Progenitor cell of endocrine pancreas (in vitro differentiated cells): ENCODE results near the gene DDX23. TPM values are rescaled to one million over a fixed set of nuclear protein-coding genes. Genes with fewer than 3 reads are reported as not detected.

Source experiments
- DNase-seq: peaks from one replicate; pipeline ENCODE4 v3.0.0; 2021; ENCODE audit warnings: low spot score; ENCODE audit not compliant: unreplicated experiment
- H3K27ac Mint-ChIP-seq: 2 replicates; pipeline ENCODE4 v1.8.0; 2021; ENCODE audit warnings: mild to moderate bottlenecking, moderate library complexity, mixed read lengths
- H3K27me3 Mint-ChIP-seq: 2 replicates; pipeline ENCODE4 v1.8.0; 2021; ENCODE audit warnings: mixed read lengths
- H3K36me3 Mint-ChIP-seq: 2 replicates; pipeline ENCODE4 v1.8.0; 2022; ENCODE audit warnings: mixed read lengths; ENCODE audit not compliant: insufficient read depth
- H3K4me1 Mint-ChIP-seq: 2 replicates; pipeline ENCODE4 v1.8.0; 2021; ENCODE audit warnings: low read depth, mixed read lengths
- H3K4me3 Mint-ChIP-seq: 2 replicates; pipeline ENCODE4 v1.8.0; 2021; ENCODE audit warnings: low read depth, mild to moderate bottlenecking, moderate library complexity, mixed read lengths
- H3K9me3 Mint-ChIP-seq: 2 replicates; pipeline ENCODE4 v1.8.0; 2021; ENCODE audit warnings: low read depth, mixed read lengths
- CTCF ChIP-seq: fragments of 200-600 bp; sonication (generic); IDR thresholded peaks from one replicate; pipeline ENCODE4 v1.5.0; 2021; ENCODE audit warnings: antibody characterized with exemption, mild to moderate bottlenecking; ENCODE audit not compliant: unreplicated experiment
- total RNA-seq: library from RNA; stranded (reverse); gene quantifications from 2 replicates; pipeline ENCODE4 v1.2.1, GENCODE V29; 2021

Gene DDX23
- total RNA-seq, 1 donor from 2014 or later: 129 TPM

- Mint-ChIP-seq H3K9me3 (no peaks in the 10 kb centered on the region), H3K4me3 (no peak overlapping the region), H3K27me3 (no peaks in the 10 kb centered on the region), H3K4me1 (no peaks in the 10 kb centered on the region), H3K36me3 (peaks cover 24% of the 10 kb centered on the region), H3K27ac (no peak overlapping the region)
- no peak for TF ChIP-seq CTCF
- no peak for DNase-seq
Measured at GRCh38 chr12:48831257-48831656, 20.7 kb downstream of the DDX23 start.

GRCh38 chr12:48828841-48829575 is 23.0 kb downstream of the DDX23 start:
- no peak for DNase-seq
- H3K9me3 Mint-ChIP-seq: no peaks in the 10 kb centered on the region
- peaks cover 21% of the 10 kb centered on the region for H3K36me3 Mint-ChIP-seq
- no peaks in the 10 kb centered on the region for H3K4me1 Mint-ChIP-seq
- no peak for TF ChIP-seq CTCF
- no peaks in the 10 kb centered on the region for H3K27me3 Mint-ChIP-seq
- H3K27ac Mint-ChIP-seq: peak overlapping the region; percentile 79
- no peak overlapping the region for H3K4me3 Mint-ChIP-seq

- H3K36me3 Mint-ChIP-seq: peaks cover 20% of the 10 kb centered on the region
Measured at GRCh38 chr12:48828293-48828692, 23.7 kb downstream of the DDX23 start.

GRCh38 chr12:48827513-48828096 is 24.4 kb downstream of the DDX23 start:
- Mint-ChIP-seq H3K4me3 (no peak overlapping the region), H3K4me1 (no peaks in the 10 kb centered on the region), H3K27ac (no peak overlapping the region), H3K9me3 (no peaks in the 10 kb centered on the region), H3K36me3 (peaks cover 18% of the 10 kb centered on the region), H3K27me3 (no peaks in the 10 kb centered on the region)
- TF ChIP-seq CTCF: no peak
- no peak for DNase-seq

More at GRCh38 chr12:48828293-48828692, 23.7 kb downstream of the DDX23 start:
- no peak for TF ChIP-seq CTCF
- Mint-ChIP-seq H3K4me3 (no peak overlapping the region), H3K27me3 (no peaks in the 10 kb centered on the region), H3K27ac (peak overlapping the region; percentile 79), H3K4me1 (no peaks in the 10 kb centered on the region), H3K9me3 (no peaks in the 10 kb centered on the region)
- no peak for DNase-seq

- Mint-ChIP-seq H3K4me3 (no peak overlapping the region), H3K27ac (no peak overlapping the region), H3K4me1 (peaks cover 1% of the 10 kb centered on the region), H3K36me3 (peaks cover 13% of the 10 kb centered on the region), H3K27me3 (no peaks in the 10 kb centered on the region), H3K9me3 (no peaks in the 10 kb centered on the region)
- no peak for TF ChIP-seq CTCF
- DNase-seq: no peak
Measured at GRCh38 chr12:48827026-48827425, 24.9 kb downstream of the DDX23 start.
